NCI-H146 (cell line): ENCODE data around the gene TPSD1.

Experiments
- DNase-seq: peaks from one replicate; lab custom pipeline; 2025; lab: John Stamatoyannopoulos, UW

The TPSD1 gene

DNA sequence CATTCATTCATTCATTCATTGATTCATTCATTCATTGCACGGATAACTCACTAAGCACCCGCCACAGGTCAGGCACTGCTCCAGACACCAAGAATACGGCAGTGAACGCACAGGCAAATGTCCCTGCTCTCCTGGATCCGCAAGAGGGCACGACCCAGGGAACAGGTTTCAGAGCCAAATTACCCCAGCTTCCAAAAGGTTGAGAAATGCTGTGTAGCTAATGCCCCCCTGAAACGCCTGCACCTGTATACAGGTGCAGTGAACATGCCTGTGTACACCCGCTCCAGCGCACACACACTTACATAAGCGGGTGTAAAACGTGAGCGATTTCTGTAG, 44.0 kb downstream of the TPSD1 start:
- no peak for DNase-seq

DNA sequence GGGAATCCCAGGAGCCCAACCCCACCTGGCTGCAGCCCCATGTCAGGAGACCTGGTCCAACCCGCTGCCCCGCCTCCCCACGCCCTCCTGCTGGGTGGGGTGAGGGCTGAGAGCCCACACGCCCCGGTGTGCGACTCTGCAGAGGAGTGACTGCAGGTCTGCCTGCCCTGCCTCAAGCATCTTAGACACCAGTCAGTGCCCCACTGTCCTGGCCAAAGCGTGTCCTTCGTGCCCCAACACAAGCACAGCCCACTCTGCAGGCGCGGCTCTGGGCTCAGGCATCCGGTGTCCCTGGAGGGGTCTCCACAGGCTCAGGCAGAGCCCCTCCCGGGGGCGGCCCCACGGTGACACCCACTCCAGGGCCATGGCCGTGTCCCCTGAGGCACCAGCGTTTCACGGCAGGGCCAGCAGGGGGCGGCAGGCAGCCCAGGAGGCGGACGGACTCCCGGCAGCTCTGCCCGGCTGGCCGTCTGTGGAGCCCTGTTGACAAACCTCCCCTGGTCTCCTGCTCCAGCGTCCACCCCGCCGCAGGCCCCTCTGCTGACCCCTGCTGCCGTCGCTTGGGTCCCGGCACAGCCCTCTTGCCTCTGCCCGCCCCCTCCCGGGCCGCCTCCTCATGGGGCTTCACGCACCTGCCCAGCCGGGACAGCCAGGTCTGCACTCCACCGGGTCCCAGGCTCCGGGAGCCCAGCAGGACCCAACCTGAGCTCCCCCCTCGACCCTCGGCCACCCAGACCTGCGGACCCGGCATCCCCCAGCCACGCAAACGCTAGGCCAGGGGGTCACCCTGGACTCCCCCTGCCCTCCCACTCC, 45.0 kb downstream of the TPSD1 start:
- DNase-seq, result peak; percentile 65

GRCh38 chr16:1301562-1301961, 45.7 kb downstream of the TPSD1 start:
- no peak for DNase-seq

- DNase-seq, result no peak
These were observed 50.0 kb downstream of the TPSD1 start for GRCh38 chr16:1305823-1306222.

DNA sequence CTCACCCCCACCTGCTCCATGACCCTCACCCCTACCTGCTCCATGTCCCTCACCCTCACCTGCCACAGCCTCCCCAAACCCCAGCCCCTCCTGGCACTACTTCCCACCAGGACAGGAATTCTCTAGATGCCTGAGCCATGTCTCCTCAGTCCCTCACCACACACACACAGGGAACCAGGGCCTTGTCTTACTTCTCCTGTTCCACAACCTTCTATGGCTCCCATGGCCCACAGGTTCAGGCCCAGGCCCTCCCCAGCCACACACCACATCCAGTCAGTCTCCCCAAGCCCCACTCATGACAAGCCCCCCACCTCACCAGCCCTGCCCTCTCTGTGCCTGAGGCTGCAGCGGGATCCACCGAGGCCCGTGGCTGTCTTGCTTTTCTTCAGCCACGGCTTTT, 50.5 kb downstream of the TPSD1 start:
- DNase-seq, result no peak

GRCh38 chr16:1308036-1308976, 52.4 kb downstream of the TPSD1 start:
- DNase-seq, result no peak
